A172 (cell line): ENCODE results near the gene HACD4. TPM values are rescaled to one million over a fixed set of nuclear protein-coding genes. Genes with fewer than 3 reads are reported as not detected.

Source experiments
- DNase-seq: peaks from one replicate; pipeline ENCODE4 v3.0.0-alpha.2; 2015; ENCODE audit warnings: low spot score
- total RNA-seq: library from RNA; depleted of rRNA; stranded (reverse); fragments of >200 nt; shearing (Covaris generic); gene quantifications from 2 replicates; pipeline ENCODE4 v1.2.3, GENCODE V29; 2014; rRNA removed

HACD4 gene, protein sequence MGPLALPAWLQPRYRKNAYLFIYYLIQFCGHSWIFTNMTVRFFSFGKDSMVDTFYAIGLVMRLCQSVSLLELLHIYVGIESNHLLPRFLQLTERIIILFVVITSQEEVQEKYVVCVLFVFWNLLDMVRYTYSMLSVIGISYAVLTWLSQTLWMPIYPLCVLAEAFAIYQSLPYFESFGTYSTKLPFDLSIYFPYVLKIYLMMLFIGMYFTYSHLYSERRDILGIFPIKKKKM
- not detected in 2 replicates for total RNA-seq

DNA sequence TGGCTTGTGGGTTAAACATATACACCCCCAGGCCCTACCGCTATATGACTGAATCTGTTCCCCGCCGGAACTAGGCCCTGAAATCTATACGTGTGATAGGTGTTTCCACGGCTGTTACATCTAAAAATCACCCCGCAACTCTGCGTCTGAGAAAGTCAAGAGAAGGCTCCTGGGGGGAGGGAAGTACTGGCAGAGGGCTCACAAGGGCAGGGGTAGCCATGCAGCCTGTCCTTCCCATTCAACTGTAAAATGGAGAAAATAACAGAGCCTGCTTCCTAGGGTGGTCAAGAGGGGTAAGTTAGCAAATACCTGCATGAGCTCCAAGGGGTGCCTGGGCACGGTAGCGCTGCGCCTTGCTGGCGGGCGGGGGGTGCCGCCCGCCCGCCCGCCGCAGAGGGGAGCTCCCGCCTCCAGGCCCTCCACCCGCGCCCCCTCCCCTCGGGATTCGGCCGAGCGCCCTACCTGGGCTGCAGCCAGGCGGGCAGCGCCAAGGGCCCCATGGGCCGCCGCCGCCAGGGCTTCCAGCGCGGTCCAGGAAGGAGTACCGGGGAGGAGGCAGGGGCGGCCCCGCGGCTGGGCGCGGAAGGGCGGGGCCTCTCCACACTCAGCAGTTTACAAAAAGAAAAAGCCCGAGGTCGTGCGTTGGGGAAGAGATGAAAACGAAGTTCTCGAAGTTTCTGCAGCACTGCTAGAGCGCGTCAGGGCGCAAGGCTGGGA, at the start of gene HACD4:
Gene HACD4 (minus strand): TSS at position 550 of the 717 bp plus-strand sequence. CDS start 50 bp downstream, at position 500.
- no peak for DNase-seq

DNA sequence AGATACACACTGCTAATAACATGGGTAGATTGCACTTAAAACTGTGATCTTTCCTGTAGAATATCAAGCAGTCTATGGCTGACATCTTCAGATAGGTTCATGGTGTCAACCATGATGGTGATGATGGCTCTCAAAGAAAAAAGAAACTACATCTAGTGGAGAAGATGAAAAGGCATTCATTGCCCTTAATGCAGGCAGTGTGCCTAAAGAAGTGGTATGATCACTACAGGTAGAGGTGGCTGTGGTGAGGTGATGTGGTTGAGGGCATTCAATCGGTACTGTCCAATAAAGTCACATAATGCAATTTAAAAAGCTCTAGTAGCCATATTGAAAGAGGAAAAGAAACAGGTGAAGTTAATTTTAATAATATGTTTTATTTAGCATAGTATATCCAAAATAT, 49.4 kb upstream of the HACD4 start:
- DNase-seq = no peak

GRCh38 chr9:21078702-21079101, 47.3 kb upstream of the HACD4 start:
- DNase-seq = no peak

DNA sequence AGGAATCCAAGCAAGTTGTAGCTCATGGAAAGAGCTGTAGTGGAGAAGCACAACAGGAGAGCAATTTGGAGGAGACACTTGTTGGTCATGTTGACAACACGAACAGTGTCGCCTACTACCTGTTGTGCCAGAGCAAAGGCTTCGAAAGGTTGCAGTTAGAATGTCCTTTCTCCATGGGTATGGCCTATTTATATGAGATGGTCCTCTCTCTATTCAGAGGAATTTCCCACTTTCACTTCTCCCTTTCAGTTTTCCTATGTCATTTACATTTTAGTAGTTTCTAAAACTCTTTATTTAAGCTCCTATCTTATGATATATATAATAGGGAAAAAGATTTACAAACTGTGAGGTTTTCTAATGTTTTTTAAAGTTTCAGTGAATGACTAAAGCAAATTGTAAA, 46.3 kb upstream of the HACD4 start, which contains the start of gene IFNB1:
Gene IFNB1 (minus strand): TSS at position 162 of the 400 bp plus-strand sequence. CDS start 73 bp downstream, at position 89.
- no peak for DNase-seq

DNA sequence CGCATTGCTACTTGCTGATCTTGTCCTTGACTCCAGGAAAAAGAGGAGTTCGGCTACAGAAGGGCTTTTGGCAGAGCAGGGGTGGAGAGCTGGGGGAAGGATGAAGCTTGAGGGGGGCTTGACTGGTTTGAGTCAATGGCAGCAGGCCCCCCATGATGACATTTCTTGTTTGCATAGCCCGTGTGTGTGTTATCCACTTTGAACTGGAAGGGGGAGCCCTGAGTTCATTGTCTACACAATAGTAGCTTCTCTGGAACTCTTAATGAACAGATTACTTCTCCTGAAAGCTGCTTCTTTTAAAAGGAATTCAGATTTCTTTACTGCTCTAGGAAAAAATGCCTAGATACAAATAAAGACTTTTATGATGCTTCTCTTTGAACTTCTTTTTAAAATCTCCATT, 44.0 kb upstream of the HACD4 start:
- no peak for DNase-seq

DNA sequence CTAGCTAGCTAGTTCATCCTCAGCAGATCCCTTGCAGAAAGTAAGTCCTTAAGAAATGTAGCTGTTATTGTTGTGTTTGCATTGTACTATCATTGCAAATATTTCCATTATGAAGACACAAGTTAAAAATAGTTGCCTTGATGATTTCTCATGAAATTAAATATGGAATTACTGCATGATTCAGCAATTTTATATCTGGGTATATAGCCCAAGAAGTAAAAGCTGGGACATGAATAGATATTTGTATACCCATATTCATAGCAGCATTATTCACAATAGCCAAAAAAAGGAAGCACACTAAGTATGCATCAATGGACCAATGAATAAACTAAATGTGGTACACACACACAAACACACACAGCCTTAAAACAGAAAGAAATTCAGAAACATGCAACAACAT, 39.5 kb upstream of the HACD4 start:
- DNase-seq = no peak

DNA sequence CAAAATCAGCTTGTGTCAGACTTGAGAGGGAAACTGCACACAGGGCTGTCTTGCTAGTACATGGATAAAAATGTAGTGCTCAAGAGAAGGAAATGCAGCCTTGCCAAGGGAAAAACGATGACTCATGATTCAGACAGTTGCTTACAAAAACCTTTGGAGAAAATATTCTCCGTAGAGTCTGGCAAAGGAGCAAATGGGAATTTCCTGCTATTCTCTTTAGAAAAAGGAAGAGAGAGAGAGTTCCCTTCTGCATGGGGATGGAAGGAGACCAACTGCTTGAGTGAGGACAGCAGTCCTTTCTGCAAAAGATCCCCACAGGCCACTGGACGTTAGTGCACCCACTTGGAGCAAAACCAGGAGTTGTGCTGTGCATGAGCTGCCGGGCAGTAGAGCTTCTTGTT, 38.7 kb upstream of the HACD4 start:
- peak; percentile 87 for DNase-seq

DNA sequence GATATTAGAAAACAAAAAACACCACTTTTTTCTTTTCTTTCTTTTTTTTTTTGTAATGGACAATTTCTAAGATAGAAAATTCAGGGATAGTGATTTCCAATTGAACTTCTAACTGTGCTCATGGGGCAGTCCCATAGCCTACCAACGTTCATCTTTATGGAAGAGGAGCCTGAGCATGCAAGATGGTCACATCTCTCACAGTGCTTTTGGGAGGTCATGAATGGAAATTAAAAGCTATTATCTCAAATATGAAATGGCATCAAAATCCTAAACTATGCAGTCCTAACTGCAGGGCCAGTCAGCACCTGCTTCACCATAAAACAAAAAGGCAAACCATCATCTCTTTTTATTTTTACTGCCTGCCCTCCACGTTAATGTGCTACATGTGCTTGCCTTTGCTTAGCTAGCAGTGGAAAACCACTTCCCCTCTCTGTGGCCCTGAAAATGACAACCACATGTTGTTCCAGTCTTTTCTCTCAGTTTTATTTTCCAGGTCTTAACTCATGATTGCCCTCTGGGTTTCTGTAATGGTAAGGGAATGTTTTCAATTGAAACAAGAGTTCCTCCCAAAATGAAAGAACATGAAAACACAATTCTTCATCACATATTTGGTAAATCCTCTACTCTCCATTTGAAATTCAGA, 29.6 kb upstream of the HACD4 start:
- DNase-seq = no peak

DNA sequence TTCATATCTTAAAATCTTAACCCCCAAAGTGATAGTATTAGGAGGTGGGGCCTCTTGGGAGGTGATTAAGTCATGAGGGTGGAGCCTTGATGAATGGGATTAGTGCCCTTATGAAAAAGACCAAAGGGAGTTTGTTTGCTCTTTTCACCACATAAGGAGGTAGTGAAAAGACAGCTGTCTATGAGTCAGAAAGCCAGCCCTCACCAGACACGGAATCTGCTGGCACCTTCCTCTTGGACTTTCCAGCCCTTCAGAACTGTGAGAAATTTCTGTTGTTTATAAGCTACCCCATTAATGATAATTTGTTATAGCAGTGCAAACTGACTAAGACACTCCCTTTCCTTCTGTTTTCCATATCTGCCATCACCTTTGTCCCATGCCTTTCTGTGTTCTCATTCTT, 25.5 kb upstream of the HACD4 start:
- peak; percentile 10 for DNase-seq

- DNase-seq = no peak
These were observed 22.4 kb upstream of the HACD4 start for GRCh38 chr9:21053851-21054250.

GRCh38 chr9:21047281-21047691, 15.8 kb upstream of the HACD4 start:
- DNase-seq = no peak

DNA sequence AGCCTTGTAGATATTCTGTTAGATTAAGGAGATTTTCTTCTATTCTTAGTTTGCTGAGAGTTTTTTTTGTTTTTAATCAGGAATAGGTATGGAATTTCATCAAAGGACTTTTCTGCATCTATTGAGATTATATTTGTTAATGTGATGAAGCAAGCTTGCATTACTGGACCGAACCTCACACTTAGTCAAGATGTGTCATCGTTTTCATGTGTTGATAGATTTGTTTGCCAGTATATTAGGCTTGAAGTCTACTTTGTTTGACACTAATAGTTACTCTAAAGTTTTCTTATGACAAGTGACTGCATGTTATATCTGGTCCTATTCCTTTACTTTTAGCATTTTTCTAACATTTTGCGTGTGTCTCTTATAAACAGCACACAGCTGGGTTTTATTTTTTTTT, 12.4 kb upstream of the HACD4 start:
- DNase-seq = no peak

DNA sequence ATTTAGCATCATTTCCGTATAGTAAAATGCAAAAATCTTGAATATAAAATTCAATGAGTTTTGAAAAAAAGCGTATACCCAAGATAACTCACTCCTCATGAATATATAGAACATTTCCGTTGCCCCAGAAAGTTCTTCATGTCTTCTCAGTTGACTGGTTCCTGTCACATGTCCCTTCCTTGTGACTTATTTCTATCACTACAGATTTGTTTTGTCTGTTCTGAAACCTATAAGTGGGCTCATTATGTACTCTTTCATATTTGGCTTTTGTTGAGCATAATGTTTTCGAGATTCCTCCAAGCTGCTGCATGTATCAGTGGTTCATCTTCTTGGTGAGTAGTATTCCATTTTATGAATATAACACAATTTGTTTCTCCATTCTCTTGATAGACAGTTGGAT, 11.0 kb upstream of the HACD4 start:
- no peak for DNase-seq

GRCh38 chr9:21039302-21039701, 7.9 kb upstream of the HACD4 start:
- no peak for DNase-seq

- DNase-seq = no peak
These were observed 5.8 kb upstream of the HACD4 start for GRCh38 chr9:21037278-21037677.

- no peak for DNase-seq
These were observed 356 bp upstream of the HACD4 start for GRCh38 chr9:21031808-21032183.

GRCh38 chr9:21030389-21031035, 928 bp downstream of the HACD4 start:
- no peak for DNase-seq

DNA sequence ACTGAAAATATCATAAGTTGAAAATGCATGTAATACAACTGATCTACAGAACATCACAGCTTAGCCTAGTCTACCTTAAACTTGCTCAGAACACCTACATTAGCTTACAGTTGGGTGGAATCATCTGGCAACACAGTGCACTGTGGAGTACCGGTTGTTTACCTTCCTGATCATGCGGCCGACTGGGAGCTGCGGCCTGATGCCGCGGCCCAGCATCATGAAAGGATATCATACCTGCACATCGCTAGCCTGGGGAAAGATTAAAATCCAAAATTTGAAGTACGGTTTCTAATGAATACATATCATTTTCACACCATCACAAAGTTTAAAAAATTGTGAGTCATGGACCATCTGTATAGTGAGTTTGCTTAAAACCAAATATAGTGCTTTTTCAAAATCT, 1.8 kb downstream of the HACD4 start:
- no peak for DNase-seq

DNA sequence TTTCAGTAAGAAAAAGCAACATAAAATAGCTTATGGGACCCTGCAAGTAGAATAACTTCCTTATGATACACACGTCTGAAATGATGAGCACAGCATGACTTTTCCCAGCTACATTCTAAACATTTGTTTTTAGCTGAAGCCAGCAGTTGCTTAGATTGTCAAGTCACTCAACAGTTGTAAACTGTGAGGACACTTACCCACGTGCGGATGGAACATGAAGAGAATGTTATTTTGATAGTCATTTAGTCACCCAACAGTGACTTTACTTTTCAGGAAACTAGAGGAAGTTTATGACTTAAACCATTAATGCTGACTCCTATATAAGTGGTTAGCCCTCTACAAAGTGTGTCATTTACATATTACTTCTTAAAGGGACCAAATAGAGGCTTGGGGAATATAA, 3.0 kb downstream of the HACD4 start:
- DNase-seq = no peak

GRCh38 chr9:21027295-21027694, 4.1 kb downstream of the HACD4 start:
- DNase-seq = peak; percentile 18

DNA sequence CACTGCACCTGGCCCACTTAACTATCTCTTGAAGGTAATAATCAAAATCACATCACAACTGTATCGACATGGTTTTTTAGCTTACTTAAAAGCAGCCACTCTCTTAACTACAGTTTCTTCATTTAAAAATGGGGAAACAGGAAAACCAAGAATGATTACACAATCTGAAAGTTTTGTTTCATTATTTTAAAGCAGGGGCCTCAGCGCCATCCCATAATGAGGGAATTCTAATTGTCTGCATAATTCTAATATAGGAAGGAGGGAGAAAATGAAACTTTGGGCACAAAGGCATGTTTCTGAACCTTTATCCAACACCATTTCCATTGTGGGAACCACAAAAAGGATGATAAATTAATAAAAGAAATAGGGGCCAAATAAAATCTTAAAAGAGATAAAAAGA, 7.6 kb downstream of the HACD4 start:
- no peak for DNase-seq

GRCh38 chr9:21018177-21018576, 13.3 kb downstream of the HACD4 start:
- no peak for DNase-seq
